ENCODE results near the gene KCNAB2.

- TF ChIP-seq EZH2phosphoT487 (IDR thresholded peaks at IDR 0.05; ENCODE audit: borderline replicate concordance, low read length) (no peak), CTCF (IDR thresholded peaks at IDR 0.05; ENCODE audit: low read depth, low read length, poor library complexity, severe bottlenecking) (no peak)
These were observed 71.9 kb downstream of the KCNAB2 start for GRCh38 chr1:6117624-6118023.
